Endothelial cell (in vitro differentiated cells): Measurements from ENCODE around the gene PPP2R2C. TPM values are rescaled to one million over a fixed set of nuclear protein-coding genes. Genes with fewer than 3 reads are reported as not detected.

Experiments
- total RNA-seq: library from RNA; stranded (reverse); fragmentation: NEBNext Ultra II Directional; extraction: Animal tissue kit (Norgen Biotek cat#: 25700); gene quantifications from one replicate; pipeline ENCODE4 v1.2.1, GENCODE V29; 2021; ENCODE audit not compliant: unreplicated experiment

PPP2R2C gene
- total RNA-seq, 1 donor from 2014 or later, result 1.7 TPM

Other genes with a start within 250 kb of the PPP2R2C start
- 53.2 TPM for gene WFS1, start 202.8 kb downstream of the PPP2R2C start, total RNA-seq
- gene MAN2B2, start 102.6 kb upstream of the PPP2R2C start, total RNA-seq, result 12.5 TPM
- gene MRFAP1, start 168.1 kb upstream of the PPP2R2C start, total RNA-seq, result 226 TPM
- not detected for gene S100P, start 221.3 kb upstream of the PPP2R2C start, total RNA-seq
- gene MRFAP1L1, start 237.3 kb upstream of the PPP2R2C start, total RNA-seq, result 43.0 TPM
- 20.9 TPM for gene BLOC1S4, start 243.6 kb upstream of the PPP2R2C start, total RNA-seq